ENCODE results near the gene RBM47. TPM values are rescaled to one million over a fixed set of nuclear protein-coding genes. Genes with fewer than 3 reads are reported as not detected.

RBM47 gene
- total RNA-seq, 1 donor from 2014 or later = 0.37 TPM

DNA sequence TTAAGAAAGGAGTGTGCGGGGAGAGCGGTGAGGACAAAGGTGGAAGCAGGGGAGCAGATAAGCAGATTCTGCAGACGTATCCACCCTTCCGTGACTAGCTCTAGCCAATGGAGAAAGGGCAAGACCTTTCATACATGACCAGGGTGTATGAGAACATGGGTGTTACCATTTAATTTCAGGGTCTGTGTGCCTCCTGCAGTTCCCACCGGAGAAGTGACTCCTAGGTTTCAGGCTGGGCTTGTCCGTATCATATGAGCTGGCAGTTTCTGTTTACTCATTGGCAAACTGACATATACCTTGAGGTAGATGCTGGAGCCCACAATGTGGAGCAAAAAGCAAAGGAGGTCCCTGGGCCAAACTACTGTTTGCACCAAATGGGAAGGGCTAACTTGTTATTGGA is 6.8 kb downstream of the RBM47 start:
- Mint-ChIP-seq H3K27me3 (ENCODE audit: low read depth) (peaks cover 35% of the 10 kb centered on the region), H3K27ac (ENCODE audit: unreplicated experiment) (no peak overlapping the region), H3K36me3 (ENCODE audit: low read depth) (no peaks in the 10 kb centered on the region), H3K9me3 (no peaks in the 10 kb centered on the region), H3K4me3 (no peak overlapping the region), H3K4me1 (no peaks in the 10 kb centered on the region)
- TF ChIP-seq, protein P1, sequence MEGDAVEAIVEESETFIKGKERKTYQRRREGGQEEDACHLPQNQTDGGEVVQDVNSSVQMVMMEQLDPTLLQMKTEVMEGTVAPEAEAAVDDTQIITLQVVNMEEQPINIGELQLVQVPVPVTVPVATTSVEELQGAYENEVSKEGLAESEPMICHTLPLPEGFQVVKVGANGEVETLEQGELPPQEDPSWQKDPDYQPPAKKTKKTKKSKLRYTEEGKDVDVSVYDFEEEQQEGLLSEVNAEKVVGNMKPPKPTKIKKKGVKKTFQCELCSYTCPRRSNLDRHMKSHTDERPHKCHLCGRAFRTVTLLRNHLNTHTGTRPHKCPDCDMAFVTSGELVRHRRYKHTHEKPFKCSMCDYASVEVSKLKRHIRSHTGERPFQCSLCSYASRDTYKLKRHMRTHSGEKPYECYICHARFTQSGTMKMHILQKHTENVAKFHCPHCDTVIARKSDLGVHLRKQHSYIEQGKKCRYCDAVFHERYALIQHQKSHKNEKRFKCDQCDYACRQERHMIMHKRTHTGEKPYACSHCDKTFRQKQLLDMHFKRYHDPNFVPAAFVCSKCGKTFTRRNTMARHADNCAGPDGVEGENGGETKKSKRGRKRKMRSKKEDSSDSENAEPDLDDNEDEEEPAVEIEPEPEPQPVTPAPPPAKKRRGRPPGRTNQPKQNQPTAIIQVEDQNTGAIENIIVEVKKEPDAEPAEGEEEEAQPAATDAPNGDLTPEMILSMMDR (conservative IDR thresholded peaks at IDR 0.05) = no peak
- no peak for DNase-seq (ENCODE audit: low read depth, low spot score)

DNA sequence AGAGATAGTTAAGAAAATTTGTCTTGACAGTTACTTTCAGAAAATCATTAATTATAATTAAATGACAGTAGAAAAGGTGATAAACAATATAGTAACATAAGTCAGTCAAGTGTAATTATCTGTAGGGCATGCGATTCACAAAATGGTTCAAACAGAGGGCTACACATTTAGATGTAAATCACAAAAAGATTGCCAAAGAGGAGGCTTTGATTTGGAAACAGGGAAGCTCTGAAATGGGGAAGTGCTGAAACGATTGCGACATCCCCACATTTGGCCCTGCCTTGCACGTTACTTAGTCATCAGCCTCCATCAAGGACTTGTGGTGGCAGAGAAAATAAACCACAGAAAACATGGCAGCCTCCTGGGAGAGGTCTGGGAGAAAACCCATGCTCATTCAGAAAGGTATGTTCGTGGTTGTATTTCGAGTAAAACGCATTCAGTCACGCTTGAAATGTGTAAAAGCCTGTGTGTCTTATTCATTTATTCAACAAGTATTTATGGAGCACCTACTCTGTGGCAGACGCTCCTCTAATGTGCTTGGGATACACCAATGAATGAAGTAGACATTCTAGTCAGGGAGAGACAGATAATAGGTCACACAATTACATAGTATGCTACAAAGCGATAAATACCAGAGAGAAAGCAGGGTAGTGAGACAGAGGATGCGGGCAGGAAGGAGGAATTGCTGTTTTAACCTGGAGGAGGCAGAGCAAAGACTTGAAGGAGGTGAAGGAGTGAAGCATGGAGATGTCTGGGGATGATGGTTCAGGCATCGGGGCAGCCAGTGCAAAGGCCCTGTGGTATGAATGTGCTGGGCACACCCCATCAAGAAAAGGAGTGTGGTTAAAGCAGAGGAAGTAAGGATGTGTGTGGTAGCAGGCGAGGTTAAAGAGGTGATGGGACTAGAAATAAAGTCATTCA is 7.8 kb downstream of the RBM47 start:
- Mint-ChIP-seq H3K4me3 (no peak overlapping the region), H3K27me3 (ENCODE audit: low read depth) (peaks cover 24% of the 10 kb centered on the region), H3K4me1 (no peaks in the 10 kb centered on the region), H3K36me3 (ENCODE audit: low read depth) (no peaks in the 10 kb centered on the region), H3K27ac (ENCODE audit: unreplicated experiment) (no peak overlapping the region), H3K9me3 (no peaks in the 10 kb centered on the region)
- DNase-seq (ENCODE audit: low read depth, low spot score) = no peak
- TF ChIP-seq, protein P1 (conservative IDR thresholded peaks at IDR 0.05) = no peak

DNA sequence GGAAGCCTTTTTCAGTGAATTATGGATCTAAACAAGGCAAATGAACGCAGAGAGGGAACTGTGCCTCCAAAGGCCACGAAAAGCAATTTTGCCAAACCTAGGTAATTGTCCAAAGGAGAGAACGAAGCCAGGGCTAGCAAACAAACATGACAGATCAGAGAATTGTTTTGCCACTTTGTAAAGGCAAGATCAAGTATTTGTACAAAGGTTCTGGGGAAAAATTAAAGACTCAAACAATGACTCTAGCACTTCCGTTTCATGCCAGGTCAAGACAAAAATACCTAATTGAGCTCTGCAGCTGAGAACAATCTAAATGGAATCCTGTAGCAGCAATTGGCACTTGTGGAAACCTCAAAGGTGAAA is 8.5 kb downstream of the RBM47 start:
- H3K36me3 Mint-ChIP-seq (ENCODE audit: low read depth) = no peaks in the 10 kb centered on the region
- no peaks in the 10 kb centered on the region for H3K4me1 Mint-ChIP-seq
- TF ChIP-seq, protein P1 (conservative IDR thresholded peaks at IDR 0.05) = no peak
- DNase-seq (ENCODE audit: low read depth, low spot score) = no peak
- H3K27ac Mint-ChIP-seq (ENCODE audit: unreplicated experiment) = no peak overlapping the region
- no peaks in the 10 kb centered on the region for H3K9me3 Mint-ChIP-seq
- peaks cover 18% of the 10 kb centered on the region for H3K27me3 Mint-ChIP-seq (ENCODE audit: low read depth)
- no peak overlapping the region for H3K4me3 Mint-ChIP-seq

DNA sequence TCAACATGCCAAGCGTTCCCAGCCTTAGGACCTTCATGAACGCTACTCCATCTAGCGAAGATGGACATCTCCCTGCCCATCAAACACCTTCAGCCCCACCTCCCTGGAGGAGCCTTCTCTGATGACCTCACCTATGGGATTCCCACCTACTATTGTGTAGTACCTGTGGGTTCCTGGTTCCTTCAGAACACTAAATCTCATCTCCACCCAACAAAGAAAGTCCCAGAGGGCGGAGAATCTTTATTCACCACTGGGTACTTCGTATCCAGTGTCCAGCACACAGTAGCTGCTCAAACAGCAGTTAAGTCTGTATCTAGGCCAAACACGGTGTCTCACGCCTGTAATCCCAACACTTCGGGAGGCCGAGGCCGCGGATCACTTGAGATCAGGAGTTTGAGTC is 10.1 kb downstream of the RBM47 start:
- no peaks in the 10 kb centered on the region for H3K9me3 Mint-ChIP-seq
- peaks cover 9% of the 10 kb centered on the region for H3K27me3 Mint-ChIP-seq (ENCODE audit: low read depth)
- H3K4me3 Mint-ChIP-seq = no peak overlapping the region
- TF ChIP-seq, protein P1 (conservative IDR thresholded peaks at IDR 0.05) = no peak
- no peaks in the 10 kb centered on the region for H3K4me1 Mint-ChIP-seq
- no peak overlapping the region for H3K27ac Mint-ChIP-seq (ENCODE audit: unreplicated experiment)
- no peaks in the 10 kb centered on the region for H3K36me3 Mint-ChIP-seq (ENCODE audit: low read depth)
- DNase-seq (ENCODE audit: low read depth, low spot score) = no peak

DNA sequence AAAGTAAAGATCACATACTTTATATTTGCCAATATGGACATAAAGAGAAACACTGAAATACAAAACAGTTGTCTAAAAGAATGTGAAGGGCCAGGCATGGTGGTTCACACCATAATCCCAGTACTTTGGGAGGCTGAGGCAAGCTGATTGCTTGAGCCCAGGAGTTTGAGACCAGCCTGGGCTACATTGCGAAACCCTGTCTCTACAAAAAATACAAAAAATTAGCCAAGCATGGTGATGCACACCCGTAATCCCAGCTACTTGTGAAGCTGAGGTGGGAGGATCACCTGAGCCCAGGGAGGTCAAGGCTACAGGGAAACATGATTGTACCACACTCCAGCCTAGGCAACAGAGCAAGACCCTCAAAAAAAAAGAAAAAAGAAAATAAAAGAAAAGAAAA is 11.8 kb downstream of the RBM47 start:
- Mint-ChIP-seq H3K4me1 (no peaks in the 10 kb centered on the region), H3K4me3 (no peak overlapping the region), H3K27ac (ENCODE audit: unreplicated experiment) (no peak overlapping the region), H3K9me3 (peaks cover 4% of the 10 kb centered on the region), H3K36me3 (ENCODE audit: low read depth) (no peaks in the 10 kb centered on the region), H3K27me3 (ENCODE audit: low read depth) (peaks cover 5% of the 10 kb centered on the region)
- DNase-seq (ENCODE audit: low read depth, low spot score) = no peak
- TF ChIP-seq, protein P1 (conservative IDR thresholded peaks at IDR 0.05) = no peak
